ENCODE results near the gene BRD3OS. TPM values are rescaled to one million over a fixed set of nuclear protein-coding genes. Genes with fewer than 3 reads are reported as not detected.
A peak's percentile ranks its signal among the peaks of the same experiment; 100 is the strongest.

BRD3OS gene
- total and polyA plus RNA-seq, 2 of the 4 experiments (the other 2 are of a cell fraction), result 15.8 to 20.7 TPM

DNA sequence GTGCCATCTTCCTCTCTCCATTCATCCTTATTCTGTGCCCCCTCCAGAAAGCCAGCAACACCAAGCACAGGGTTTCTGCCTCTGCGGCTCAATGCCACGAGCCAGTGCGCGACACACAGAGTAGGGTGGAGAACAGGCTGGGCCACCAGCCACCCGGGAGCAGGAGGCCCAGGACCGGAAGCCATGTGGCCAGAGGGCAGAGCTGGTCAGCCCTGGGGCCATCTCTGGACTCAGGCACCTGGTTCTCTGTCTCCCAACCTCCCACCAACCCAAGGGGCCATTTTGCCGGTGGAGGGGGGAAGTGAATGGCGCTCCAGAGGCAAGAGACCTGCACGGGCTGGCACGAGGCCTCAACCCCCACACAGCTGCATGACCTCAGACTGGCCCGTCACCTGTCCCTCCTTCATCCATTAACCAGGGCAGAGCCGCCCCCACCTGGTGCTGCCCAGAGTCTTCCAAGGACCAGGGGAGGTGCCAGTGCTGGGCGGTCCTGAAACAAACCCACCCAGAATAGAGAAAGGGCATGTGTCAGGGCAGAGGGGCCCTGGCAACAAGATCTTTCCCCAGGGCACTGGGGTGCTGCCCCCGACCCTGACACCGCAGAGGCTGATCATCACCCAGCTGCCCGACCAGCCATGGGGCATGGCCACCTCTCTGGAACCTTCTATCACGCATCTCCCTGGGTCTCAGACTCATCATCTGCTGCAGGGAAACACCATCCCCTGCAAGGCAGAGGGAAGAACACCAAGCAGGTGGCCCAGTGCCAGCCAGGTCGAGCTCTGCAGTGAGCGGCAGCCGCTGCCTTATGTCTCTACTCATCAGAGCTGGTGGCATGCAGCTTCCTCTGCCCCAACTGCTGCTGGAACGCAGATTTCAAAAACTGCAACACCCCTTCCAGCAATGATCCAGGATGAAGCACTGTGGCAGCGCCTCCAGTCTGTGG lies 45.1 kb upstream of the BRD3OS start:
- Histone ChIP-seq H3K79me1 (ENCODE audit: low read depth in 1 of 2, low read length in 2 of 2) (peaks cover 28 to 90% of the 10 kb centered on the region in 2 experiments), H3K14ac (replicated peaks; ENCODE audit: low read depth, low read length) (0 out of 2 replicates have a peak overlapping the region, but pooled peaks have one; percentile 15), H3K4me2 (ENCODE audit: low read depth, low read length) (peak overlapping the region; percentile 22; the same call in 1 of the 2 replicates), H3K4me3 (ENCODE audit: insufficient read depth, low read depth, low read length) (no peak overlapping the region), H3K23ac (ENCODE audit: low read depth, low read length) (peak overlapping the region; percentile 16; the same call in 1 of the 2 replicates), H4K91ac (ENCODE audit: insufficient read depth, low read depth, low read length) (no peak overlapping the region), H3K9ac (ENCODE audit: low read depth, low read length) (no peak overlapping the region), H2BK120ac (ENCODE audit: low read depth, low read length) (no peak overlapping the region), H2BK5ac (ENCODE audit: low read depth, low read length, poor library complexity, severe bottlenecking) (no peak overlapping the region), H3K9me3 (ENCODE audit: control insufficient read depth, insufficient read depth, low read length) (no peaks in the 10 kb centered on the region), H2BK20ac (ENCODE audit: low read depth, low read length) (no peak overlapping the region), H2AK5ac (ENCODE audit: low read depth, low read length) (no peak overlapping the region; the same call in 1 of the 2 replicates), H3K36me3 (ENCODE audit: control insufficient read depth, insufficient read depth, low read length) (0 out of 2 replicates have a peak, but pooled peaks cover 1% of the 10 kb centered on the region), H2AFZ (replicated peaks; ENCODE audit: low read length, poor library complexity) (peak overlapping the region; percentile 87), H3K4ac (ENCODE audit: low read depth, low read length) (no peak overlapping the region), H4K8ac (ENCODE audit: low read depth in 2 of 2, low read length in 2 of 2) (no peak overlapping the region; a peak in 1 of 4 replicates), H3K18ac (ENCODE audit: low read depth, low read length) (no peak overlapping the region), H3K9me1 (ENCODE audit: insufficient read depth, low read length) (peaks cover 15% of the 10 kb centered on the region), H3K56ac (ENCODE audit: extremely low read depth, insufficient read depth, low read length) (no peak overlapping the region), H3K27me3 (ENCODE audit: control insufficient read depth, insufficient read depth, low read length) (no peaks in the 10 kb centered on the region), H2BK15ac (ENCODE audit: low read depth, low read length) (no peak overlapping the region), H2AK9ac (replicated peaks; ENCODE audit: low read depth, low read length, poor library complexity) (peak overlapping the region; percentile 73), H3K27ac (ENCODE audit: insufficient read depth, low read length) (no peak overlapping the region), H4K20me1 (ENCODE audit: insufficient read depth, low read length) (peaks cover 93% of the 10 kb centered on the region), H4K5ac (ENCODE audit: low read depth, low read length) (no peak overlapping the region), H3K4me1 (ENCODE audit: control insufficient read depth, insufficient read depth, low read length) (peaks cover 25% of the 10 kb centered on the region)
- no TSS peak for BruUV-seq (replicated peaks)
- dilution Hi-C loops (cut with HindIII; ENCODE audit: low sequenced_read_pairs, unreplicated experiment) (no loop called here), in situ Hi-C loops (cut with MboI; ENCODE audit: low sequenced_read_pairs) (no loop called here), intact Hi-C loops (cut with micrococcal nuclease) (no loop called here)
- TF ChIP-seq BHLHE40 (IDR thresholded peaks at IDR 0.05; ENCODE audit: low read depth, low read length), result no peak
- no peak for TF ChIP-seq POLR2A (IDR thresholded peaks at IDR 0.05; ENCODE audit: low read depth, low read length)
- no peak for TF ChIP-seq MXI1 (IDR thresholded peaks at IDR 0.05; ENCODE audit: borderline replicate concordance, low read depth, low read length)
- no peak for TF ChIP-seq NFE2L2 (IDR thresholded peaks at IDR 0.05; ENCODE audit: low read depth, low read length)
- TF ChIP-seq, protein P1, sequence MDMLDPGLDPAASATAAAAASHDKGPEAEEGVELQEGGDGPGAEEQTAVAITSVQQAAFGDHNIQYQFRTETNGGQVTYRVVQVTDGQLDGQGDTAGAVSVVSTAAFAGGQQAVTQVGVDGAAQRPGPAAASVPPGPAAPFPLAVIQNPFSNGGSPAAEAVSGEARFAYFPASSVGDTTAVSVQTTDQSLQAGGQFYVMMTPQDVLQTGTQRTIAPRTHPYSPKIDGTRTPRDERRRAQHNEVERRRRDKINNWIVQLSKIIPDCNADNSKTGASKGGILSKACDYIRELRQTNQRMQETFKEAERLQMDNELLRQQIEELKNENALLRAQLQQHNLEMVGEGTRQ (IDR thresholded peaks at IDR 0.05; ENCODE audit: low read depth, low read length), result no peak
- TF ChIP-seq, protein P2, sequence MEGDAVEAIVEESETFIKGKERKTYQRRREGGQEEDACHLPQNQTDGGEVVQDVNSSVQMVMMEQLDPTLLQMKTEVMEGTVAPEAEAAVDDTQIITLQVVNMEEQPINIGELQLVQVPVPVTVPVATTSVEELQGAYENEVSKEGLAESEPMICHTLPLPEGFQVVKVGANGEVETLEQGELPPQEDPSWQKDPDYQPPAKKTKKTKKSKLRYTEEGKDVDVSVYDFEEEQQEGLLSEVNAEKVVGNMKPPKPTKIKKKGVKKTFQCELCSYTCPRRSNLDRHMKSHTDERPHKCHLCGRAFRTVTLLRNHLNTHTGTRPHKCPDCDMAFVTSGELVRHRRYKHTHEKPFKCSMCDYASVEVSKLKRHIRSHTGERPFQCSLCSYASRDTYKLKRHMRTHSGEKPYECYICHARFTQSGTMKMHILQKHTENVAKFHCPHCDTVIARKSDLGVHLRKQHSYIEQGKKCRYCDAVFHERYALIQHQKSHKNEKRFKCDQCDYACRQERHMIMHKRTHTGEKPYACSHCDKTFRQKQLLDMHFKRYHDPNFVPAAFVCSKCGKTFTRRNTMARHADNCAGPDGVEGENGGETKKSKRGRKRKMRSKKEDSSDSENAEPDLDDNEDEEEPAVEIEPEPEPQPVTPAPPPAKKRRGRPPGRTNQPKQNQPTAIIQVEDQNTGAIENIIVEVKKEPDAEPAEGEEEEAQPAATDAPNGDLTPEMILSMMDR (conservative IDR thresholded peaks at IDR 0.05; ENCODE audit: low read depth, low read length), result no peak
- TF ChIP-seq RAD21 (IDR thresholded peaks at IDR 0.05; ENCODE audit: low read length), result no peak
- no peak for TF ChIP-seq FOS (IDR thresholded peaks at IDR 0.05; ENCODE audit: low read depth, low read length)
- TF ChIP-seq CHD1 (IDR thresholded peaks at IDR 0.05; ENCODE audit: low read depth, low read length), result no peak
- no peak for TF ChIP-seq SMC3 (IDR thresholded peaks at IDR 0.05; ENCODE audit: low read depth, low read length)
- TF ChIP-seq, protein P3, sequence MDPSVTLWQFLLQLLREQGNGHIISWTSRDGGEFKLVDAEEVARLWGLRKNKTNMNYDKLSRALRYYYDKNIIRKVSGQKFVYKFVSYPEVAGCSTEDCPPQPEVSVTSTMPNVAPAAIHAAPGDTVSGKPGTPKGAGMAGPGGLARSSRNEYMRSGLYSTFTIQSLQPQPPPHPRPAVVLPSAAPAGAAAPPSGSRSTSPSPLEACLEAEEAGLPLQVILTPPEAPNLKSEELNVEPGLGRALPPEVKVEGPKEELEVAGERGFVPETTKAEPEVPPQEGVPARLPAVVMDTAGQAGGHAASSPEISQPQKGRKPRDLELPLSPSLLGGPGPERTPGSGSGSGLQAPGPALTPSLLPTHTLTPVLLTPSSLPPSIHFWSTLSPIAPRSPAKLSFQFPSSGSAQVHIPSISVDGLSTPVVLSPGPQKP (IDR thresholded peaks at IDR 0.05; ENCODE audit: borderline replicate concordance, low read depth, low read length), result no peak
- no peak for TF ChIP-seq RCOR1 (IDR thresholded peaks at IDR 0.05; ENCODE audit: insufficient replicate concordance, low read length)
- no peak for ATAC-seq (ENCODE audit: low read depth)
- 92% methylated on average over 11 of the region's 22 CpGs; no CpG with 5 or more reads in 1 of the 2 experiments for WGBS, 2 experiments (ENCODE audit: extremely low coverage in 2 of 2, insufficient read length in 1 of 2)
- ChIA-PET POLR2A (ENCODE audit: unreplicated experiment) (interaction anchor here (0.6 kb wide), 1 partner anchor 265 kb away, joined by 3 read pairs; no protein-coding TSS in a partner anchor), CTCF (no interaction called here)
- no peak for DNase-seq
